Measurements from ENCODE around the gene HSD17B13. TPM values are rescaled to one million over a fixed set of nuclear protein-coding genes. Genes with fewer than 3 reads are reported as not detected.
"Not testable (repeated sequence)": the region's sequence is repeated elsewhere in the genome, so short reads cannot be mapped to it uniquely, and the experiment has no call there.

The HSD17B13 gene
- total and polyA plus RNA-seq, 3 experiments from 2014 or later = 0.22 TPM; not detected in 2

DNA sequence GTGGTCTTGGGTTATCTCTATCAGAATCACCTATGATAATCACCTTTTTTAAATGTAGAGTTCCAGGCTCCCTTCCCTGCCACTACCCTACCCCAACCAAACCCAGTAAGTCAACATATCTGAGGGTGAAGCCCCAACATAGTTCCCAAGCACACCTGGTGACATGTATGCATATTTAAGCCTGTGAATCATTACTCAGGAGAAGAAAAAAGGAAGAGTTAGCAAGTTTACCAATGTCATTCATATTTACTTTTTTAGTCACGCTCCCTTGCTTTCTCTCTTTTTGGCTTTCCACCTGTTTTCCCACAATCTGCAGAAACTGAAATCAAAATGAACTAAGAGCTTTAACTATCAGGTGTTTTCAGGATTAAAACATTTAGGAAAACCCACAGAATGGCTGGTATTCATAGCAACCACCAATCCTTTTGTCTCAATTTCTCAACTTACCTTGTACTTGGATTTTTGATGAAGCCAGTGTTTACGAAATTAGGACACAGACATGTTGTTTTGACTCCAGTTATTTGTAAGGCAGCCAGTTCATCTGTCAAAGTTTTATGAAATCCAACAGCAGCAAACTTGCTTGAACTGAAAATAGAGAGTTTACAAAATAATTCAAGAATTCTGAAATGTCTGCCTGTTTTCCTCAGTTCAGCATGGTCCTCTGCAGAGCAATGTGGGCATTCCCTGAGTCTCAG lies 34.3 kb upstream of the HSD17B13 start:
- Histone ChIP-seq H3K36me3 (ENCODE audit: insufficient read depth, low read length) (peaks cover 4% of the 10 kb centered on the region), H3K9me3 (ENCODE audit: low read length) (no peaks in the 10 kb centered on the region), H3K27ac (ENCODE audit: low read depth, low read length) (no peak overlapping the region), H3K4me3 (ENCODE audit: low read length) (no peak overlapping the region), H3K27me3 (ENCODE audit: insufficient read depth, low read length, poor library complexity, severe bottlenecking) (no peaks in the 10 kb centered on the region), H3K4me1 (ENCODE audit: insufficient read depth, low read length) (no peaks in the 10 kb centered on the region)
- Mint-ChIP-seq H3K4me1 (peaks cover 0 to 1% (median 0%) of the 10 kb centered on the region in 3 donors), H3K27me3 (no peaks in the 10 kb centered on the region), H3K36me3 (peaks cover 7 to 70% (median 16%) of the 10 kb centered on the region in 3 donors), H3K9me3 (no peaks in the 10 kb centered on the region), H3K4me3 (no peak overlapping the region), H3K27ac (peak overlapping the region in 4 of 8 donors; percentile 14 to 84 (median 54))
- no peak for DNase-seq
- ChIA-PET POLR2A (no interaction called here), CTCF (interaction anchor here (0.7 kb wide), 1 partner anchor 110 kb away, joined by 3 read pairs; no protein-coding TSS in a partner anchor)

GRCh38 chr4:87354168-87355102 lies 31.8 kb upstream of the HSD17B13 start:
- Mint-ChIP-seq H3K4me1 (no peaks in the 10 kb centered on the region), H3K4me3 (no peak overlapping the region), H3K9me3 (no peaks in the 10 kb centered on the region), H3K36me3 (peaks cover 6 to 51% (median 16%) of the 10 kb centered on the region in 3 donors), H3K27ac (no peak overlapping the region), H3K27me3 (no peaks in the 10 kb centered on the region)
- no peaks in the 10 kb centered on the region for H3K4me1 ChIP-seq (ENCODE audit: insufficient read depth, low read length)
- no peaks in the 10 kb centered on the region for H3K9me3 ChIP-seq (ENCODE audit: low read length)
- peaks cover 4% of the 10 kb centered on the region for H3K36me3 ChIP-seq (ENCODE audit: insufficient read depth, low read length)
- H3K27me3 ChIP-seq (ENCODE audit: insufficient read depth, low read length, poor library complexity, severe bottlenecking) = no peaks in the 10 kb centered on the region
- H3K27ac ChIP-seq (ENCODE audit: low read depth, low read length) = no peak overlapping the region
- DNase-seq = no peak
- ChIA-PET CTCF (interaction anchor here (1.1 kb wide), 1 partner anchor 36 kb away, joined by 3 read pairs; the partner anchor contains the start of gene HSD17B11), POLR2A (no interaction called here)
- no peak overlapping the region for H3K4me3 ChIP-seq (ENCODE audit: low read length)

GRCh38 chr4:87353592-87353991 lies 30.9 kb upstream of the HSD17B13 start:
- CTCF ChIA-PET = interaction anchor here (1.1 kb wide), 1 partner anchor 37 kb away, joined by 3 read pairs; the partner anchor contains the start of gene HSD17B11
- Histone ChIP-seq H3K4me1 (ENCODE audit: insufficient read depth, low read length) (no peaks in the 10 kb centered on the region), H3K36me3 (ENCODE audit: insufficient read depth, low read length) (peaks cover 4% of the 10 kb centered on the region), H3K9me3 (ENCODE audit: low read length) (no peaks in the 10 kb centered on the region), H3K27me3 (ENCODE audit: insufficient read depth, low read length, poor library complexity, severe bottlenecking) (no peaks in the 10 kb centered on the region), H3K27ac (ENCODE audit: low read depth, low read length) (no peak overlapping the region), H3K4me3 (ENCODE audit: low read length) (no peak overlapping the region)
- Mint-ChIP-seq H3K27ac (no peak overlapping the region), H3K27me3 (no peaks in the 10 kb centered on the region), H3K4me3 (no peak overlapping the region), H3K9me3 (no peaks in the 10 kb centered on the region), H3K36me3 (peaks cover 3 to 44% (median 16%) of the 10 kb centered on the region in 3 donors), H3K4me1 (no peaks in the 10 kb centered on the region)
- POLR2A ChIA-PET = no interaction called here
- peak in 3 of 5 donors; percentile 2 to 47 (median 14) for DNase-seq

DNA sequence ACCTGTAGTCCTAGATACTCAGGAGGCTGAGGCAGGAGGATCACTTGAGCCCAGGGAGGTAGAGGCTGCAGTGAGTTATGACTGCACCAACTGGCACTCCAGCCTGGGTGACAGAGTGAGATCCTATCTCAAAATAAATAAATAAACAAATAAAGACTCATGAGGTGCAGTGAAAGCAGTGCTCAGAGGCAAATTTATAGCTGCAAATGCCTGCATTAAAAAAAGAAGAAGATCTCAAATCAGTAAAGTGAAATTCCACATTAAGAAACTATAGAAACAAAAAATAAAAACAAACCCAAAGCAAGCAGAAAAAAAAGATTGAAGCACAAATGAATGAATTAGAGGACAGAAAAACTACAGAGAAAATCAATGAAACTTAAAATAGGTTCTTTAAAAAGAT lies 22.5 kb upstream of the HSD17B13 start:
- Histone ChIP-seq H3K9me3 (ENCODE audit: low read length) (no peaks in the 10 kb centered on the region), H3K27me3 (ENCODE audit: insufficient read depth, low read length, poor library complexity, severe bottlenecking) (no peaks in the 10 kb centered on the region), H3K27ac (ENCODE audit: low read depth, low read length) (no peak overlapping the region), H3K36me3 (ENCODE audit: insufficient read depth, low read length) (no peaks in the 10 kb centered on the region), H3K4me1 (ENCODE audit: insufficient read depth, low read length) (no peaks in the 10 kb centered on the region), H3K4me3 (ENCODE audit: low read length) (no peak overlapping the region)
- Mint-ChIP-seq H3K4me3 (no peak overlapping the region), H3K36me3 (peaks cover 31 to 57% (median 39%) of the 10 kb centered on the region in 3 donors), H3K4me1 (peaks cover 4 to 6% (median 5%) of the 10 kb centered on the region in 3 donors), H3K27ac (no peak overlapping the region), H3K9me3 (peaks cover 2 to 20% (median 17%) of the 10 kb centered on the region in 5 donors), H3K27me3 (no peaks in the 10 kb centered on the region)
- POLR2A ChIA-PET = no interaction called here
- no peak for DNase-seq
- CTCF ChIA-PET = no interaction called here

GRCh38 chr4:87342872-87343271 lies 20.2 kb upstream of the HSD17B13 start:
- no peaks in the 10 kb centered on the region for H3K27me3 Mint-ChIP-seq
- H3K36me3 ChIP-seq (ENCODE audit: insufficient read depth, low read length) = peaks cover 8% of the 10 kb centered on the region

DNA sequence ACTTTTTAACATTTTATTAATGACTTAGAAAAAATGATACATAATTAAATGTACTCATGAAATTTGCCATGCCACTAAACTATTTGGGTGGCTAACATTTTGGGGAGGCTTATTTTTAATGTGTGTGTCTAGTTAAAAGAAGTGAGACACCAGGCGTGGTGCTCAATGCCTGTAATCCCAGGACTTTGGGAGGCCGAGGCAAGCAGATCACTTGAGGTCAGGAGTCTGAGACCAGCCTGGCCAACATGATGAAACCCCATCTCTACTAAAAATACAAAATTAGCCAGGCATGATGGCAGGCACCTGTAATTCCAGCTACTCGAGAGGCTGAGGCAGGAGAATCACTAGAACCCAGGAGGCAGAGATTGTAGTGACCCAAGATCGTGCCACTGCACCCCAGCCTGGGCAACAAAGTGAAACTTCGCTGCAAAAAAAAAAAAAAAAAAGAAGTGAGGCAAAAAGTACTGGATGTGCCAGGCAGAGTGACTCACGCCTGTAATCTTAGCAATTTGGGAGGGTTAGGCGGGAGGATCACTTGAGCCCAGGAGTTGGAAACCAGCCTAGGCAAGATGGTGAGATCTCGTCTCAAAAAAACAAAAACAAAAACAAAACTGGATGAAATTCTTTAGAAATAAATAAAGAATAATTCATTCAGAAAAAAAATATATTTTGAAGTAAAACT lies 19.4 kb upstream of the HSD17B13 start:
- H3K27ac ChIP-seq (ENCODE audit: low read depth, low read length); H3K9me3 ChIP-seq (ENCODE audit: low read length); DNase-seq; H3K4me3 ChIP-seq (ENCODE audit: low read length); H3K4me3 Mint-ChIP-seq; H3K4me1 ChIP-seq (ENCODE audit: insufficient read depth, low read length); H3K27ac Mint-ChIP-seq; H3K27me3 Mint-ChIP-seq; H3K36me3 ChIP-seq (ENCODE audit: insufficient read depth, low read length); POLR2A ChIA-PET; CTCF ChIA-PET; H3K27me3 ChIP-seq (ENCODE audit: insufficient read depth, low read length, poor library complexity, severe bottlenecking); H3K4me1 Mint-ChIP-seq: not testable (repeated sequence)
- Mint-ChIP-seq H3K36me3 (peaks cover 50 to 85% (median 70%) of the 10 kb centered on the region in 3 donors), H3K9me3 (peaks cover 2 to 25% (median 17%) of the 10 kb centered on the region in 5 donors)

More at GRCh38 chr4:87342872-87343271, 20.2 kb upstream of the HSD17B13 start:
- H3K4me1 ChIP-seq (ENCODE audit: insufficient read depth, low read length) = no peaks in the 10 kb centered on the region
- ChIA-PET POLR2A (no interaction called here), CTCF (no interaction called here)
- H3K9me3 ChIP-seq (ENCODE audit: low read length) = no peaks in the 10 kb centered on the region
- H3K27ac Mint-ChIP-seq = no peak overlapping the region
- DNase-seq = no peak
- no peak overlapping the region for H3K4me3 Mint-ChIP-seq
- H3K4me1 Mint-ChIP-seq = peaks cover 4 to 6% (median 5%) of the 10 kb centered on the region in 3 donors
- H3K36me3 Mint-ChIP-seq = peaks cover 45 to 77% (median 62%) of the 10 kb centered on the region in 3 donors
- no peak overlapping the region for H3K4me3 ChIP-seq (ENCODE audit: low read length)
- no peaks in the 10 kb centered on the region for H3K27me3 ChIP-seq (ENCODE audit: insufficient read depth, low read length, poor library complexity, severe bottlenecking)
- peaks cover 2 to 22% (median 17%) of the 10 kb centered on the region in 5 donors for H3K9me3 Mint-ChIP-seq
- H3K27ac ChIP-seq (ENCODE audit: low read depth, low read length) = no peak overlapping the region

- Histone ChIP-seq H3K27me3 (ENCODE audit: insufficient read depth, low read length, poor library complexity, severe bottlenecking) (no peaks in the 10 kb centered on the region), H3K4me1 (ENCODE audit: insufficient read depth, low read length) (no peaks in the 10 kb centered on the region), H3K4me3 (ENCODE audit: low read length) (no peak overlapping the region), H3K9me3 (ENCODE audit: low read length) (no peaks in the 10 kb centered on the region), H3K27ac (ENCODE audit: low read depth, low read length) (no peak overlapping the region), H3K36me3 (ENCODE audit: insufficient read depth, low read length) (peaks cover 8% of the 10 kb centered on the region)
- peaks cover 3 to 18% (median 14%) of the 10 kb centered on the region in 5 donors for H3K9me3 Mint-ChIP-seq
- peaks cover 3 to 5% (median 4%) of the 10 kb centered on the region in 3 donors for H3K4me1 Mint-ChIP-seq
- no peak overlapping the region for H3K27ac Mint-ChIP-seq
- POLR2A ChIA-PET = no interaction called here
- no peak overlapping the region for H3K4me3 Mint-ChIP-seq
- DNase-seq = no peak
- H3K36me3 Mint-ChIP-seq = peaks cover 43 to 88% (median 75%) of the 10 kb centered on the region in 3 donors
- CTCF ChIA-PET = no interaction called here
- no peaks in the 10 kb centered on the region for H3K27me3 Mint-ChIP-seq
Measured at GRCh38 chr4:87339440-87339839, 16.8 kb upstream of the HSD17B13 start.
